Measurements from ENCODE around the gene C21orf91.

DNA sequence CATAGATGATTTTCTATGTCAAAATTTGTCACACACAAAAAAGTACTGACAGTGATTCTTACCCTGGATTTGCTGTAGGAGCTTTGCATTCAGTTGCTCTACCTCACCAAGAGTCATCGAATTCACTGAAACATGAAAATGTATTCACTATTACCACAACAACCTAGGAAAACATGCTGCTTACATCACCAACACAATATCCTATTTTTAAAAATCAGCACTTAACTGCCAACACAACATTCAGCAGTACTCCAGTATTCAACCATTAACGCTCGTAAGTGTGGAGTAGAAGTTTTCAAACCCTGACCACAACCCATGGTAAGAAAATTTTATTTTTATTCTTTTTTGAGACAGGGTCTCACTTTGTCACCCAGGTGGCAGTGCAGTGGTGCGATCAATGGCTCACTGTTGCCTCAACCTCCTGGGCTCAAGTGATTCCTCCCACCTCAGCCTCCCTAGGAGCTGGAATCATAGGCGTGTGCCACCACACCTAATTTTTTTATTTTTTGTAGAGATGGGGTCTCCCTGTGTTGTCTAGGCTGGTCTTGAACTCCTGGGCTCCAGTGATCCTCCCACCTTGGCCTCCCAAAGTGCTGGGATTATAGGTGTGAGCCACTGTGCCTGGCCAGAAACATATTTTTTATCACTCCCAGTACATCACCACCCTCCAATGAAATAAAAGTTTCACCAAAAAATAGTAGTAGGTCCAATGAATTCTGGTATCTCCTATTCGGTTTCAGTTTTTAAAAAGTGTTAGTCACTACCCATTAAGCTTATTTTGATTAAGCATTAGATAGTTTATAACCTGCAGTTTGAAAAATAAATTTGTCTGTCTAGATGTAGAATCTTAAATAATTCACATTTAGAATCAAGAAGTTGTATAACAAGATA, 23.8 kb downstream of the C21orf91 start:
- TF ChIP-seq, protein P1, sequence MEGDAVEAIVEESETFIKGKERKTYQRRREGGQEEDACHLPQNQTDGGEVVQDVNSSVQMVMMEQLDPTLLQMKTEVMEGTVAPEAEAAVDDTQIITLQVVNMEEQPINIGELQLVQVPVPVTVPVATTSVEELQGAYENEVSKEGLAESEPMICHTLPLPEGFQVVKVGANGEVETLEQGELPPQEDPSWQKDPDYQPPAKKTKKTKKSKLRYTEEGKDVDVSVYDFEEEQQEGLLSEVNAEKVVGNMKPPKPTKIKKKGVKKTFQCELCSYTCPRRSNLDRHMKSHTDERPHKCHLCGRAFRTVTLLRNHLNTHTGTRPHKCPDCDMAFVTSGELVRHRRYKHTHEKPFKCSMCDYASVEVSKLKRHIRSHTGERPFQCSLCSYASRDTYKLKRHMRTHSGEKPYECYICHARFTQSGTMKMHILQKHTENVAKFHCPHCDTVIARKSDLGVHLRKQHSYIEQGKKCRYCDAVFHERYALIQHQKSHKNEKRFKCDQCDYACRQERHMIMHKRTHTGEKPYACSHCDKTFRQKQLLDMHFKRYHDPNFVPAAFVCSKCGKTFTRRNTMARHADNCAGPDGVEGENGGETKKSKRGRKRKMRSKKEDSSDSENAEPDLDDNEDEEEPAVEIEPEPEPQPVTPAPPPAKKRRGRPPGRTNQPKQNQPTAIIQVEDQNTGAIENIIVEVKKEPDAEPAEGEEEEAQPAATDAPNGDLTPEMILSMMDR (IDR thresholded peaks at IDR 0.05; ENCODE audit: extremely low read depth in 1 of 2, insufficient read depth in 1 of 2, low read depth in 1 of 2, low read length in 2 of 2), result no peak
- TF ChIP-seq POLR2AphosphoS5 (IDR thresholded peaks at IDR 0.05; ENCODE audit: insufficient read depth, low read depth, low read length), result no peak
- TF ChIP-seq POLR2A (IDR thresholded peaks at IDR 0.05; ENCODE audit: low read depth, low read length), result no peak
- TF ChIP-seq EZH2 (IDR thresholded peaks at IDR 0.05; ENCODE audit: borderline replicate concordance, low read depth, low read length, severe bottlenecking), result no peak
